ENCODE results near the gene RALBP1.

The RALBP1 gene

GRCh38 chr18:9537677-9538076 is 62.4 kb downstream of the RALBP1 start:
- Histone ChIP-seq H3K4me1 (ENCODE audit: control insufficient read depth, low read depth, low read length) (no peaks in the 10 kb centered on the region), H3K27me3 (ENCODE audit: control insufficient read depth, insufficient read depth, low read length) (no peaks in the 10 kb centered on the region), H3K4me3 (ENCODE audit: low read length) (no peak overlapping the region), H3K27ac (ENCODE audit: low read length) (no peak overlapping the region), H3K9ac (ENCODE audit: low read length) (no peak overlapping the region), H3K36me3 (ENCODE audit: control insufficient read depth, low read depth, low read length) (peaks cover 26% of the 10 kb centered on the region), H3K9me3 (ENCODE audit: control insufficient read depth, low read depth, low read length) (no peaks in the 10 kb centered on the region)

- Histone ChIP-seq H3K36me3 (ENCODE audit: control insufficient read depth, low read depth, low read length) (peaks cover 12% of the 10 kb centered on the region), H3K9me3 (ENCODE audit: control insufficient read depth, low read depth, low read length) (no peaks in the 10 kb centered on the region), H3K4me3 (ENCODE audit: low read length) (no peak overlapping the region), H3K4me1 (ENCODE audit: control insufficient read depth, low read depth, low read length) (no peaks in the 10 kb centered on the region), H3K27ac (ENCODE audit: low read length) (no peak overlapping the region), H3K27me3 (ENCODE audit: control insufficient read depth, insufficient read depth, low read length) (no peaks in the 10 kb centered on the region), H3K9ac (ENCODE audit: low read length) (no peak overlapping the region)
These were observed 64.0 kb downstream of the RALBP1 start for GRCh38 chr18:9539283-9539682.

GRCh38 chr18:9539938-9540337 is 64.6 kb downstream of the RALBP1 start:
- Histone ChIP-seq H3K4me1 (ENCODE audit: control insufficient read depth, low read depth, low read length) (no peaks in the 10 kb centered on the region), H3K4me3 (ENCODE audit: low read length) (no peak overlapping the region), H3K9ac (ENCODE audit: low read length) (no peak overlapping the region), H3K9me3 (ENCODE audit: control insufficient read depth, low read depth, low read length) (no peaks in the 10 kb centered on the region), H3K27ac (ENCODE audit: low read length) (no peak overlapping the region), H3K27me3 (ENCODE audit: control insufficient read depth, insufficient read depth, low read length) (no peaks in the 10 kb centered on the region), H3K36me3 (ENCODE audit: control insufficient read depth, low read depth, low read length) (peaks cover 6% of the 10 kb centered on the region)

GRCh38 chr18:9542924-9543323 is 67.6 kb downstream of the RALBP1 start:
- H3K9me3 ChIP-seq (ENCODE audit: control insufficient read depth, low read depth, low read length) = no peaks in the 10 kb centered on the region
- H3K27me3 ChIP-seq (ENCODE audit: control insufficient read depth, insufficient read depth, low read length) = no peaks in the 10 kb centered on the region
- H3K27ac ChIP-seq (ENCODE audit: low read length) = no peak overlapping the region
- no peak overlapping the region for H3K9ac ChIP-seq (ENCODE audit: low read length)
- H3K36me3 ChIP-seq (ENCODE audit: control insufficient read depth, low read depth, low read length) = peaks cover 16% of the 10 kb centered on the region
- no peak overlapping the region for H3K4me3 ChIP-seq (ENCODE audit: low read length)
- no peaks in the 10 kb centered on the region for H3K4me1 ChIP-seq (ENCODE audit: control insufficient read depth, low read depth, low read length)

- H3K36me3 ChIP-seq (ENCODE audit: control insufficient read depth, low read depth, low read length) = peaks cover 30% of the 10 kb centered on the region
- H3K27ac ChIP-seq (ENCODE audit: low read length) = no peak overlapping the region
These were observed 69.7 kb downstream of the RALBP1 start for GRCh38 chr18:9545029-9545428.

GRCh38 chr18:9546468-9546867 is 71.2 kb downstream of the RALBP1 start:
- Histone ChIP-seq H3K9me3 (ENCODE audit: control insufficient read depth, low read depth, low read length) (no peaks in the 10 kb centered on the region), H3K4me1 (ENCODE audit: control insufficient read depth, low read depth, low read length) (no peaks in the 10 kb centered on the region), H3K9ac (ENCODE audit: low read length) (no peak overlapping the region), H3K27ac (ENCODE audit: low read length) (no peak overlapping the region), H3K4me3 (ENCODE audit: low read length) (no peak overlapping the region), H3K27me3 (ENCODE audit: control insufficient read depth, insufficient read depth, low read length) (no peaks in the 10 kb centered on the region), H3K36me3 (ENCODE audit: control insufficient read depth, low read depth, low read length) (peaks cover 40% of the 10 kb centered on the region)

More at GRCh38 chr18:9545029-9545428, 69.7 kb downstream of the RALBP1 start:
- no peaks in the 10 kb centered on the region for H3K4me1 ChIP-seq (ENCODE audit: control insufficient read depth, low read depth, low read length)
- H3K9ac ChIP-seq (ENCODE audit: low read length) = no peak overlapping the region
- H3K27me3 ChIP-seq (ENCODE audit: control insufficient read depth, insufficient read depth, low read length) = no peaks in the 10 kb centered on the region
- no peaks in the 10 kb centered on the region for H3K9me3 ChIP-seq (ENCODE audit: control insufficient read depth, low read depth, low read length)
- H3K4me3 ChIP-seq (ENCODE audit: low read length) = no peak overlapping the region

- Histone ChIP-seq H3K27ac (ENCODE audit: low read length) (no peak overlapping the region), H3K36me3 (ENCODE audit: control insufficient read depth, low read depth, low read length) (peaks cover 44% of the 10 kb centered on the region)
These were observed 72.5 kb downstream of the RALBP1 start for GRCh38 chr18:9547782-9548181.

GRCh38 chr18:9549405-9549804 is 74.1 kb downstream of the RALBP1 start:
- H3K4me3 ChIP-seq (ENCODE audit: low read length) = no peak overlapping the region
- peaks cover 56% of the 10 kb centered on the region for H3K36me3 ChIP-seq (ENCODE audit: control insufficient read depth, low read depth, low read length)
- H3K9me3 ChIP-seq (ENCODE audit: control insufficient read depth, low read depth, low read length) = peaks cover 7% of the 10 kb centered on the region
- no peak overlapping the region for H3K9ac ChIP-seq (ENCODE audit: low read length)
- no peak overlapping the region for H3K27ac ChIP-seq (ENCODE audit: low read length)
- H3K4me1 ChIP-seq (ENCODE audit: control insufficient read depth, low read depth, low read length) = no peaks in the 10 kb centered on the region
- no peaks in the 10 kb centered on the region for H3K27me3 ChIP-seq (ENCODE audit: control insufficient read depth, insufficient read depth, low read length)

More at GRCh38 chr18:9547782-9548181, 72.5 kb downstream of the RALBP1 start:
- no peaks in the 10 kb centered on the region for H3K27me3 ChIP-seq (ENCODE audit: control insufficient read depth, insufficient read depth, low read length)
- no peaks in the 10 kb centered on the region for H3K4me1 ChIP-seq (ENCODE audit: control insufficient read depth, low read depth, low read length)
- H3K4me3 ChIP-seq (ENCODE audit: low read length) = no peak overlapping the region
- H3K9me3 ChIP-seq (ENCODE audit: control insufficient read depth, low read depth, low read length) = peaks cover 3% of the 10 kb centered on the region
- no peak overlapping the region for H3K9ac ChIP-seq (ENCODE audit: low read length)

GRCh38 chr18:9550429-9550828 is 75.1 kb downstream of the RALBP1 start:
- H3K9ac ChIP-seq (ENCODE audit: low read length) = no peak overlapping the region
- peaks cover 64% of the 10 kb centered on the region for H3K36me3 ChIP-seq (ENCODE audit: control insufficient read depth, low read depth, low read length)
- peaks cover 7% of the 10 kb centered on the region for H3K9me3 ChIP-seq (ENCODE audit: control insufficient read depth, low read depth, low read length)
- no peak overlapping the region for H3K27ac ChIP-seq (ENCODE audit: low read length)
- H3K27me3 ChIP-seq (ENCODE audit: control insufficient read depth, insufficient read depth, low read length) = no peaks in the 10 kb centered on the region
- no peak overlapping the region for H3K4me3 ChIP-seq (ENCODE audit: low read length)
- no peaks in the 10 kb centered on the region for H3K4me1 ChIP-seq (ENCODE audit: control insufficient read depth, low read depth, low read length)

- H3K4me3 ChIP-seq (ENCODE audit: low read length) = no peak overlapping the region
- H3K9me3 ChIP-seq (ENCODE audit: control insufficient read depth, low read depth, low read length) = peaks cover 7% of the 10 kb centered on the region
- H3K27me3 ChIP-seq (ENCODE audit: control insufficient read depth, insufficient read depth, low read length) = no peaks in the 10 kb centered on the region
- H3K9ac ChIP-seq (ENCODE audit: low read length) = no peak overlapping the region
- no peak overlapping the region for H3K27ac ChIP-seq (ENCODE audit: low read length)
- no peaks in the 10 kb centered on the region for H3K4me1 ChIP-seq (ENCODE audit: control insufficient read depth, low read depth, low read length)
- H3K36me3 ChIP-seq (ENCODE audit: control insufficient read depth, low read depth, low read length) = peaks cover 70% of the 10 kb centered on the region
These were observed 76.9 kb downstream of the RALBP1 start for GRCh38 chr18:9552191-9552590.

- H3K9ac ChIP-seq (ENCODE audit: low read length) = no peak overlapping the region
- H3K27me3 ChIP-seq (ENCODE audit: control insufficient read depth, insufficient read depth, low read length) = no peaks in the 10 kb centered on the region
- no peaks in the 10 kb centered on the region for H3K4me1 ChIP-seq (ENCODE audit: control insufficient read depth, low read depth, low read length)
- H3K36me3 ChIP-seq (ENCODE audit: control insufficient read depth, low read depth, low read length) = peaks cover 70% of the 10 kb centered on the region
- H3K9me3 ChIP-seq (ENCODE audit: control insufficient read depth, low read depth, low read length) = peaks cover 7% of the 10 kb centered on the region
- H3K4me3 ChIP-seq (ENCODE audit: low read length) = no peak overlapping the region
- H3K27ac ChIP-seq (ENCODE audit: low read length) = no peak overlapping the region
These were observed 77.3 kb downstream of the RALBP1 start for GRCh38 chr18:9552616-9553015.

- Histone ChIP-seq H3K4me1 (ENCODE audit: control insufficient read depth, low read depth, low read length) (no peaks in the 10 kb centered on the region), H3K9ac (ENCODE audit: low read length) (no peak overlapping the region), H3K4me3 (ENCODE audit: low read length) (no peak overlapping the region), H3K27ac (ENCODE audit: low read length) (no peak overlapping the region), H3K27me3 (ENCODE audit: control insufficient read depth, insufficient read depth, low read length) (no peaks in the 10 kb centered on the region), H3K9me3 (ENCODE audit: control insufficient read depth, low read depth, low read length) (peaks cover 7% of the 10 kb centered on the region), H3K36me3 (ENCODE audit: control insufficient read depth, low read depth, low read length) (peaks cover 75% of the 10 kb centered on the region)
These were observed 82.1 kb downstream of the RALBP1 start for GRCh38 chr18:9557250-9557943.

Measured in iPS-18a (cell line).